ENCODE results near the gene DNM3.
A peak's percentile ranks its signal among the peaks of the same experiment; 100 is the strongest.

DNM3 gene

DNA sequence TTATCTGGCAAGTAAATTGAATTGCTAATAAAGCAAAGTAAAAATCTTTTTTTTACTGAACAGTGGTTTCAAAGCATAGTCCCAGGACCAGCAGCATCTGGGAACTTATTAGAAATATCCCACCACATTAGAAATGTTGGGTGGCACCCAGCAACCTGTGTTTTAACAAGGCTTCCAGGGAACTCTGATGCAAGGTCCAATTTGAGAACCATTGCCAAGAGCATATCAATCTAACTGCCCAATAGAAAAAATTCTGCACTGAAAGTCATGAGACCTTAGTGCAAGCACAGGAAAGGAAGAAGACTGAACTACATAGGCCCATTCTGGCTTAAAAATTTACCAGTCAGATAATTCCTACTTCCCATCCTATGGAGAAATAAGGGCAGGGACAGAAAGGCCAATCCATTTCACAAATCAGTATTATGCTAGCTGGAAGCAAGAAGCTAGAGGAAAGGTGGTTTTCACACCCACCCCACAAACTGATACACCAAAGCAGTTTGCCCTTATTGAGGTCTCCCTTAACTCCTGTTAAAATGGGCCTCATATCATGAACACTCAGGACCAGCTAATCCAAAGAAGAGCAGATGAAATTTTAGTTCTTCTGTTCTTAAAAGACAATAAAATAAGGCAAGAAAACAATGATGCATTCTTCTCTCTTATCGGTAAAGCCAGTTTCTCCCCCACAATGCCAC, 561.7 kb downstream of the DNM3 start:
- DNase-seq (ENCODE audit: low read depth): no peak
- H3K4me3 ChIP-seq (ENCODE audit: low read length): no peak overlapping the region
- no peak for TF ChIP-seq CTCF (conservative IDR thresholded peaks at IDR 0.05; ENCODE audit: low read length)

- no peak for DNase-seq (ENCODE audit: low read depth)
- no peak overlapping the region for H3K4me3 ChIP-seq (ENCODE audit: low read length)
- TF ChIP-seq CTCF (conservative IDR thresholded peaks at IDR 0.05; ENCODE audit: low read length): no peak
Observed at GRCh38 chr1:172404121-172404520, 562.8 kb downstream of the DNM3 start.

- no peak overlapping the region for H3K4me3 ChIP-seq (ENCODE audit: low read length)
- DNase-seq (ENCODE audit: low read depth): no peak
- TF ChIP-seq CTCF (conservative IDR thresholded peaks at IDR 0.05; ENCODE audit: low read length): no peak
Observed at GRCh38 chr1:172405912-172406311, 564.6 kb downstream of the DNM3 start.

- no peak for TF ChIP-seq CTCF (conservative IDR thresholded peaks at IDR 0.05; ENCODE audit: low read length)
Observed at GRCh38 chr1:172406968-172407367, 565.7 kb downstream of the DNM3 start.

GRCh38 chr1:172408958-172409357, 567.7 kb downstream of the DNM3 start:
- TF ChIP-seq CTCF (conservative IDR thresholded peaks at IDR 0.05; ENCODE audit: low read length): no peak
- no peak overlapping the region for H3K4me3 ChIP-seq (ENCODE audit: low read length)
- DNase-seq (ENCODE audit: low read depth): peak; percentile 72

More at GRCh38 chr1:172406968-172407367, 565.7 kb downstream of the DNM3 start:
- no peak overlapping the region for H3K4me3 ChIP-seq (ENCODE audit: low read length)
- DNase-seq (ENCODE audit: low read depth): no peak

GRCh38 chr1:172410027-172410426, 568.7 kb downstream of the DNM3 start:
- H3K4me3 ChIP-seq (ENCODE audit: low read length): no peak overlapping the region
- no peak for TF ChIP-seq CTCF (conservative IDR thresholded peaks at IDR 0.05; ENCODE audit: low read length)
- no peak for DNase-seq (ENCODE audit: low read depth)

DNA sequence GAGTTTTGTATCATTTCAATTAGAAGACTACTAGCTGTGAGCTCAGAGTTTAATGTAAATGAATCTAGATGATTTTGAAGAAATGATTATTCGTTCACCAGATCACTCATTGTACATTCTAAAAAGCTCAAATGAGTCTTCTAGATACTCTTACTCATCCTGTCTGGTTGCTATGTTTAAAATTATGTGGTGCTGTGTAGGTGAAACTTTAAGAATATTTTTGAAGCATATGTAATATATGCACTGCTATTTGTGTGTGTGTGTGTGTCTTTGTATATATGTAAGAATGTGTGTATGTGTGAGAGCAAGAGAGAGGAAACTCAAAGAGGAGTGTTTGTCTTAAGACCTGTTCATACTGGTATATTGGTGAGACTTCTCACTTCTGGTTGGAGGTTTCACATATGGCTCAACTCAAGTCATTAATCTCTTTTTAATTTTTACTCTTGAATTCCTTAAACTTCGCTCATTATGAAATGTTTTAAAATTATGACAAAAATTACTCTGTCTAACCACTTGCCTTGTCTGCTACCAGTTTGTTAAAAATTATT, 570.6 kb downstream of the DNM3 start:
- H3K4me3 ChIP-seq (ENCODE audit: low read length): no peak overlapping the region
- no peak for TF ChIP-seq CTCF (conservative IDR thresholded peaks at IDR 0.05; ENCODE audit: low read length)
- DNase-seq (ENCODE audit: low read depth): no peak

All from AG10803 (cell line).